ENCODE measurements around the gene EVC2. TPM values are rescaled to one million over a fixed set of nuclear protein-coding genes. Genes with fewer than 3 reads are reported as not detected.

Gene EVC2
- total and polyA plus RNA-seq, 2 of the 13 experiments (the other 11 are each of a cell fraction or from before 2014, with no cell fraction given): not detected

GRCh38 chr4:5545271-5545670, 163.1 kb downstream of the EVC2 start:
- H3K9ac ChIP-seq (ENCODE audit: insufficient read depth, low read depth, low read length): no peak overlapping the region
- CTCF ChIA-PET (ENCODE audit: low intra/inter-chr PET ratio, low total read pairs): no interaction called here
- WGBS (ENCODE audit: low lambda C conversion rate): 0% methylated on average over 2 of the region's 2 CpGs
- BruUV-seq (replicated peaks): no TSS peak
- in situ Hi-C loops (cut with HindIII; ENCODE audit: extremely low pct_ligation_motif_present, low pct_unique_long_range_greater_than_20kb) (no loop called here), intact Hi-C loops (cut with micrococcal nuclease; ENCODE audit: unreplicated experiment) (no loop called here)
- H3K27me3 ChIP-seq (ENCODE audit: control insufficient read depth in 1 of 2, insufficient read depth in 2 of 2, low read length in 2 of 2): peaks cover 1 to 3% of the 10 kb centered on the region in 2 experiments; a peak in 2 of 5 replicates
- H3K4me2 ChIP-seq (ENCODE audit: low read depth, low read length): no peak overlapping the region
- H3K36me3 ChIP-seq (replicated peaks in 1 of 2; ENCODE audit: control insufficient read depth in 1 of 2, insufficient read depth in 2 of 2, low read length in 2 of 2): no peaks in the 10 kb centered on the region
- no peak for TF ChIP-seq ZNF205 (CRISPR knock-in tag; IDR thresholded peaks at IDR 0.05)
- TF ChIP-seq DR1 (CRISPR knock-in tag; IDR thresholded peaks at IDR 0.05): no peak
- no peak for TF ChIP-seq ZNF383 (CRISPR knock-in tag; IDR thresholded peaks at IDR 0.05; ENCODE audit: borderline replicate concordance)
- no peak for TF ChIP-seq ATM (IDR thresholded peaks at IDR 0.05; ENCODE audit: borderline replicate concordance)
- no peak for TF ChIP-seq ZNF232 (CRISPR knock-in tag; IDR thresholded peaks at IDR 0.05; ENCODE audit: borderline replicate concordance)
- H4K20me1 ChIP-seq (ENCODE audit: insufficient read depth, low read length): no peaks in the 10 kb centered on the region
- FAIRE-seq: no peak
- H3K9me3 ChIP-seq (ENCODE audit: low read length): peaks cover 11% of the 10 kb centered on the region; the same call in 1 of the 2 replicates
- DNase-seq (ENCODE audit: low spot score): no peak
- POLR2A ChIA-PET: no interaction called here
- H3K27ac ChIP-seq (ENCODE audit: extremely low read length, insufficient read depth, low read length): no peak overlapping the region
- H3K4me3 ChIP-seq (replicated peaks in 1 of 3; ENCODE audit: insufficient read depth in 1 of 3, low read depth in 2 of 3, low read length in 3 of 3): no peak overlapping the region
- no peak overlapping the region for H2AFZ ChIP-seq (ENCODE audit: low read length)
- H3K79me2 ChIP-seq (ENCODE audit: insufficient read depth, low read length): no peaks in the 10 kb centered on the region
- H3K4me1 ChIP-seq (ENCODE audit: insufficient read depth, low read length): peaks cover under 1% of the 10 kb centered on the region; the same call in 1 of the 2 replicates
- ATAC-seq: no peak

GRCh38 chr4:5544762-5545161, 163.6 kb downstream of the EVC2 start:
- POLR2A ChIA-PET: no interaction called here
- H3K4me1 ChIP-seq (ENCODE audit: insufficient read depth, low read length): peaks cover 5% of the 10 kb centered on the region
- H4K20me1 ChIP-seq (ENCODE audit: insufficient read depth, low read length): no peaks in the 10 kb centered on the region
- in situ Hi-C loops (cut with HindIII; ENCODE audit: extremely low pct_ligation_motif_present, low pct_unique_long_range_greater_than_20kb) (no loop called here), intact Hi-C loops (cut with micrococcal nuclease; ENCODE audit: unreplicated experiment) (no loop called here)
- TF ChIP-seq ZNF547 (CRISPR knock-in tag; IDR thresholded peaks at IDR 0.05) (no peak), TAF1 (CRISPR knock-in tag; IDR thresholded peaks at IDR 0.05) (no peak), GABPA (IDR thresholded peaks at IDR 0.05; ENCODE audit: low read depth, low read length) (no peak), GABPA (CRISPR knock-in tag; IDR thresholded peaks at IDR 0.05; ENCODE audit: low read depth) (no peak), FOXK2 (IDR thresholded peaks at IDR 0.05) (no peak), GRHL1 (CRISPR knock-in tag; conservative IDR thresholded peaks at IDR 0.05) (no peak), KMT2B (CRISPR knock-in tag; IDR thresholded peaks at IDR 0.05) (no peak), ZNF577 (CRISPR knock-in tag; IDR thresholded peaks at IDR 0.05; ENCODE audit: borderline replicate concordance, low read depth) (no peak), ZNF18 (CRISPR knock-in tag; IDR thresholded peaks at IDR 0.05; ENCODE audit: insufficient replicate concordance) (no peak), CTCF (CRISPR knock-in tag; IDR thresholded peaks at IDR 0.05) (no peak), ZBTB3 (CRISPR knock-in tag; IDR thresholded peaks at IDR 0.05; ENCODE audit: borderline replicate concordance, low read depth) (no peak)
- no peak overlapping the region for H3K27ac ChIP-seq (ENCODE audit: extremely low read length, insufficient read depth, low read length)
- no peaks in the 10 kb centered on the region for H3K79me2 ChIP-seq (ENCODE audit: insufficient read depth, low read length)
- CTCF ChIA-PET (ENCODE audit: low intra/inter-chr PET ratio, low total read pairs): no interaction called here
- no peaks in the 10 kb centered on the region for H3K36me3 ChIP-seq (replicated peaks in 1 of 2; ENCODE audit: control insufficient read depth in 1 of 2, insufficient read depth in 2 of 2, low read length in 2 of 2)
- H3K9me3 ChIP-seq (ENCODE audit: low read length): peaks cover 11% of the 10 kb centered on the region; the same call in 1 of the 2 replicates
- H3K27me3 ChIP-seq (ENCODE audit: control insufficient read depth in 1 of 2, insufficient read depth in 2 of 2, low read length in 2 of 2): peaks cover 1 to 3% of the 10 kb centered on the region in 2 experiments; a peak in 2 of 5 replicates
- H3K4me3 ChIP-seq (replicated peaks in 1 of 3; ENCODE audit: insufficient read depth in 1 of 3, low read depth in 2 of 3, low read length in 3 of 3): no peak overlapping the region
- DNase-seq (ENCODE audit: low spot score): no peak
- ATAC-seq: no peak
- WGBS (ENCODE audit: low lambda C conversion rate): 2% methylated on average over 5 of the region's 5 CpGs
- BruUV-seq (replicated peaks): no TSS peak
- H3K9ac ChIP-seq (ENCODE audit: insufficient read depth, low read depth, low read length): no peak overlapping the region
- no peak overlapping the region for H3K4me2 ChIP-seq (ENCODE audit: low read depth, low read length)
- no peak overlapping the region for H2AFZ ChIP-seq (ENCODE audit: low read length)
- FAIRE-seq: no peak
